Measurements from ENCODE around the gene ARG2. TPM values are rescaled to one million over a fixed set of nuclear protein-coding genes. Genes with fewer than 3 reads are reported as not detected.

Gene ARG2
- total and polyA plus RNA-seq, 2 experiments from 2014 or later: 5.6 to 6.3 TPM

DNA sequence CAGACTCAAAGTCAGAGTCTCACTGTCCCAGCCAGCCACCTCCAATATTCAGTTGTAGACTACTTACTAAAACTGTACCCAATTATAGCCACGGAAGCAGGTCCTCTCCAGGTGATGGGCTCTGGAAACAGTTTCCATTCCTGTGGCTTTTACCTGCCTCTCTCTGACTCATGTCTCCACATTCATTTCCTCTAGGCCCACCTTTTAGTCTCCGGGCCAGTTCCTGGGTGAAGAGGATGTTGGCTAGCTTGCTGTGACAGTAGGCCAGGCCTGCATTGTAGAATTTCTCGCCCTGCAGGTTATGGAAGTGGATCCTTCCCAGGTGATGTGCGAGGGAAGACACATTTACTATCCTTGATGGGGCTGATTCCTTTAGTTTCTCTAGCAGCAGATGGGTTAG lies 70.3 kb downstream of the ARG2 start:
- H3K9ac ChIP-seq: no peak overlapping the region
- no peak overlapping the region for H2AFZ ChIP-seq
- H3K4me3 ChIP-seq: no peak overlapping the region
- DNase-seq: no peak
- no peak overlapping the region for H3K4me2 ChIP-seq (ENCODE audit: unreplicated experiment)
- peaks cover 4% of the 10 kb centered on the region; the same call in 1 of the 2 replicates for H4K20me1 ChIP-seq (ENCODE audit: insufficient read depth)
- no peaks in the 10 kb centered on the region for H3K27me3 ChIP-seq (replicated peaks; ENCODE audit: insufficient read depth)
- H3F3A ChIP-seq (ENCODE audit: insufficient read depth): 0 out of 2 replicates have a peak, but pooled peaks cover 2% of the 10 kb centered on the region
- in situ Hi-C loops (cut with MboI): no loop called here
- no peak overlapping the region for H3K27ac ChIP-seq
- 93 to 99% methylated on average over 4 of the region's 4 CpGs for WGBS, 2 experiments (ENCODE audit: low coverage in 1 of 2, low lambda C conversion rate in 2 of 2, missing lambda C conversion rate in 2 of 2)
- TF ChIP-seq EZH2 (IDR thresholded peaks at IDR 0.05; ENCODE audit: insufficient read depth, poor library complexity, severe bottlenecking) (no peak), EZH2phosphoT487 (IDR thresholded peaks at IDR 0.05; ENCODE audit: insufficient read depth, low read depth) (no peak)
- peaks cover 11% of the 10 kb centered on the region; the same call in 1 of the 2 replicates for H3K4me1 ChIP-seq (ENCODE audit: insufficient read depth)
- no peaks in the 10 kb centered on the region for H3K9me3 ChIP-seq (ENCODE audit: low read depth)
- H3K79me2 ChIP-seq (ENCODE audit: insufficient read depth): peaks cover 53% of the 10 kb centered on the region
- H3K36me3 ChIP-seq (ENCODE audit: low read depth): peaks cover 48% of the 10 kb centered on the region
- H3K9me2 ChIP-seq (ENCODE audit: insufficient read depth): no peaks in the 10 kb centered on the region

DNA sequence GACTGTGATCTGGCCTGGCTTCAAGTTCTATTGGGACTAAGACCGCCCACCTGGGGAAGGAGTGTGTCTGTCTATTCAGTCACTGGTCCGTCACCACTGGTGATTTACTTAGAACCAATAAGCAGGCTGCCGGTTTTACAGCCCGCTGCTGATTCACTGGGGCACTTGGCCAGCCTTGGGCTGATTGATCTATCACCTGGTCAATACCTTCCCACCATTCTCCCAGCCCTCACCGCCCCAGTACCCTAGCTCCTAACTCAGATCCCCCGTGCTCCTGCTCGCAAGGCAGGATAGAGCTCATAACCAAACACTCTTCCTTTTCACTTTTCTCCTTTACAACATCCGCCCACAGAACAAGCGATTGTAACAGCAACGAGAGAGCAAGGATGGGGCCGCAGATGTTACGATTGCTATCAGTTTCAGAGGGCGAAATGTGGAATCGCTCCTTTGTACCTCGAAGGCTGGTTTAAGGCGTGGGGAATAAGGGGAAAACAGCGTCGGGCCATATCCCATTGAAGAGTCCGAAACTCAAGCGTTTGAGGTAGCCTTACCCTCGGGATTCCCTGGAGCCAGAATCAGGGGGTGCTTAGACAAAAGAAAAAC lies 75.2 kb downstream of the ARG2 start:
- no peak for TF ChIP-seq EZH2phosphoT487 (IDR thresholded peaks at IDR 0.05; ENCODE audit: insufficient read depth, low read depth)
- no peak for TF ChIP-seq EZH2 (IDR thresholded peaks at IDR 0.05; ENCODE audit: insufficient read depth, poor library complexity, severe bottlenecking)
- no peaks in the 10 kb centered on the region for H3K27me3 ChIP-seq (replicated peaks; ENCODE audit: insufficient read depth)
- no peaks in the 10 kb centered on the region for H3K9me3 ChIP-seq (ENCODE audit: low read depth)
- H3K4me1 ChIP-seq (ENCODE audit: insufficient read depth): peaks cover 11% of the 10 kb centered on the region; the same call in 1 of the 2 replicates
- peaks cover 46% of the 10 kb centered on the region for H3K79me2 ChIP-seq (ENCODE audit: insufficient read depth)
- peak overlapping the region; percentile 92 for H2AFZ ChIP-seq
- in situ Hi-C loops (cut with MboI): no loop called here
- H3K9ac ChIP-seq: peak overlapping the region; percentile 88
- H4K20me1 ChIP-seq (ENCODE audit: insufficient read depth): peaks cover 4% of the 10 kb centered on the region; the same call in 1 of the 2 replicates
- peak; percentile 98 for DNase-seq
- H3K36me3 ChIP-seq (ENCODE audit: low read depth): peaks cover 24% of the 10 kb centered on the region; the same call in 1 of the 2 replicates
- WGBS, 2 experiments (ENCODE audit: low coverage in 1 of 2, low lambda C conversion rate in 2 of 2, missing lambda C conversion rate in 2 of 2): 1% methylated on average over 21 of the region's 21 CpGs
- peak overlapping the region; percentile 91 for H3K4me2 ChIP-seq (ENCODE audit: unreplicated experiment)
- H3F3A ChIP-seq (ENCODE audit: insufficient read depth): peaks cover 5% of the 10 kb centered on the region; the same call in 1 of the 2 replicates
- H3K4me3 ChIP-seq: peak overlapping the region; percentile 100
- H3K27ac ChIP-seq: peak overlapping the region; percentile 77
- H3K9me2 ChIP-seq (ENCODE audit: insufficient read depth): no peaks in the 10 kb centered on the region

DNA sequence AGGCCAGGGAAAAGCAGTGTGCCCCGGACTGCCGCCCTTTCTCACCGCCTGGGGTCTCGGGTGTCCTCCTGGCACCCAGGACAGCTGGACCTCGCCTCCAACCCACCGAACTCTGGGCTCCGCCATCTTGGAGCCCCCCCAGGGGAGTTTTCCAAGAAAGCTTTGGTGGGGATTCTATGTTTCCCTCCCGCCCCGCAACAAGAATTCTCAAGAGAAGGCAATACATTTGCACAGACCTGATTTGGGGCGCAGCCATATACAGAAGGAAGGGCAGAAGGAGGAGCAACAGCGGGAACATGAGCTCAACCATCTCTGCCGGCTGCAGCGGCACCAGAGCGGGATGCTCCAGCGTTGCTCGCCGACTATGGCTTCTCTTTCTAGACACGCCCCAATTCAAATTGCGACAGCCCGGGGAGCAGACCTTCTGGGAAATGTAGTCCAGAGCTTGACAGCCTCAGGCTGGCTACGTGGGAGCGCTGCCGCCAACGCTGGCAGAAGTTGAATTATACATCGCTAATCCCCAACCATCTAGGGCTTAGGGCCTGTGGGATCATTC lies 75.8 kb downstream of the ARG2 start, which contains the start of gene RDH11:
Gene RDH11 (minus strand): TSS at position 371 of the 556 bp plus-strand sequence. CDS start 61 bp downstream, at position 310.
- WGBS, 2 experiments (ENCODE audit: low coverage in 1 of 2, low lambda C conversion rate in 2 of 2, missing lambda C conversion rate in 2 of 2): 1 to 2% methylated on average over 23 to 25 of the region's 25 CpGs
- in situ Hi-C loops (cut with MboI): no loop called here
- Histone ChIP-seq H3K9me3 (ENCODE audit: low read depth) (no peaks in the 10 kb centered on the region), H2AFZ (peak within 1 kb of the TSS; percentile 92), H3K27ac (peak within 1 kb of the TSS; percentile 77), H3F3A (ENCODE audit: insufficient read depth) (peaks cover 5% of the 10 kb centered on the region; the same call in 1 of the 2 replicates), H3K27me3 (replicated peaks; ENCODE audit: insufficient read depth) (no peaks in the 10 kb centered on the region), H3K36me3 (ENCODE audit: low read depth) (peaks cover 18% of the 10 kb centered on the region; the same call in 1 of the 2 replicates), H3K9ac (peak within 1 kb of the TSS; percentile 88), H4K20me1 (ENCODE audit: insufficient read depth) (peaks cover 4% of the 10 kb centered on the region; the same call in 1 of the 2 replicates), H3K4me1 (ENCODE audit: insufficient read depth) (peaks cover 11% of the 10 kb centered on the region; the same call in 1 of the 2 replicates), H3K4me2 (ENCODE audit: unreplicated experiment) (peak within 1 kb of the TSS; percentile 91), H3K9me2 (ENCODE audit: insufficient read depth) (no peaks in the 10 kb centered on the region), H3K4me3 (peak within 1 kb of the TSS; percentile 100), H3K79me2 (ENCODE audit: insufficient read depth) (peaks cover 41% of the 10 kb centered on the region)
- TF ChIP-seq EZH2phosphoT487 (IDR thresholded peaks at IDR 0.05; ENCODE audit: insufficient read depth, low read depth) (no peak), EZH2 (IDR thresholded peaks at IDR 0.05; ENCODE audit: insufficient read depth, poor library complexity, severe bottlenecking) (no peak)
- peak; percentile 97 for DNase-seq

DNA sequence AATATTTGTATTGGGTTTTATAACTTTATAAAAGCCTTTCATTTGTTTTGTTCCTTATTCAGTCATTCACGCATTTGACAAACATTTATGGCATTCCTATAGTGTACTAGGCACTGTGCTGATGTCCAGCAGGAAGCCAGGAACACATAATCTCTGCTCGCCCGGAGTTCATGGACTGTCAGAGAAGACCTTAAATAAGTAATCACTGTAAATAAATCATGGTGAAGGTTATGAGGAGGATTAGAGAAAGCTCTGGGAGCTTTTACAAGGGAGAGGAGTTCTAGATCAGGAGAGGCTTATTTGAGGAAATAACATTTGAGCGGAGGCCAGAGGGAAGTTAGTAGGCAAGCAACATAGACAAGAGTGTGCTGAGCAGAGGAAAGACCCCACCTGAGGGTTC lies 77.3 kb downstream of the ARG2 start:
- no peaks in the 10 kb centered on the region for H3K27me3 ChIP-seq (replicated peaks; ENCODE audit: insufficient read depth)
- peak overlapping the region; percentile 31; the same call in 1 of the 2 replicates for H2AFZ ChIP-seq
- in situ Hi-C loops (cut with MboI): no loop called here
- peaks cover 18% of the 10 kb centered on the region; the same call in 1 of the 2 replicates for H3K4me1 ChIP-seq (ENCODE audit: insufficient read depth)
- H3K9ac ChIP-seq: no peak overlapping the region
- no peak overlapping the region for H3K27ac ChIP-seq
- no peaks in the 10 kb centered on the region for H3K9me3 ChIP-seq (ENCODE audit: low read depth)
- peaks cover 5% of the 10 kb centered on the region; the same call in 1 of the 2 replicates for H3K36me3 ChIP-seq (ENCODE audit: low read depth)
- H3K9me2 ChIP-seq (ENCODE audit: insufficient read depth): no peaks in the 10 kb centered on the region; the same call in 1 of the 2 replicates
- H3K79me2 ChIP-seq (ENCODE audit: insufficient read depth): peaks cover 26% of the 10 kb centered on the region
- H4K20me1 ChIP-seq (ENCODE audit: insufficient read depth): peaks cover 4% of the 10 kb centered on the region; the same call in 1 of the 2 replicates
- TF ChIP-seq EZH2phosphoT487 (IDR thresholded peaks at IDR 0.05; ENCODE audit: insufficient read depth, low read depth) (no peak), EZH2 (IDR thresholded peaks at IDR 0.05; ENCODE audit: insufficient read depth, poor library complexity, severe bottlenecking) (no peak)
- 81 to 89% methylated on average over 4 of the region's 4 CpGs for WGBS, 2 experiments (ENCODE audit: low coverage in 1 of 2, low lambda C conversion rate in 2 of 2, missing lambda C conversion rate in 2 of 2)
- peaks cover 5% of the 10 kb centered on the region; the same call in 1 of the 2 replicates for H3F3A ChIP-seq (ENCODE audit: insufficient read depth)
- H3K4me2 ChIP-seq (ENCODE audit: unreplicated experiment): no peak overlapping the region
- no peak for DNase-seq
- H3K4me3 ChIP-seq: no peak overlapping the region
